ENCODE data around the gene DNAI1.

DNA sequence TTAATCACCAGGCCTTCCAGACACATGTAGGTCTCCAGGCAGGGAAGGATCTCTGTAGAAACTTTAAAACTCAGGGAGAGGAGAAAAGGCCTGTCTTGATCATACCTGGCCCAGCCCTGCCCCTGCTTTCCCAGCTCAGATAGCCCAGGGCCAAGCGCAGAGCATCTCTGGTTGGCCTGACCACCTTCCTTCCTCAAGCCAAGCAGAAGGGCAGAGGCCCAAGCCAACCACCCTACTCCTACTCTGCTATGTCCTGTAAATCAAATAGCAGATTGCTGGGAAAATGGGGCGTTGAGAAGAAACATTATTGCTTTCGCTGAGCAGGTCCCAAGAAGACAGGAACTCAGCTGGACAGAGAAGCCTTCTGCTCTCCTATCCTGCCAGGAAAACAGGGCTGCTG is 49.9 kb downstream of the DNAI1 start:
- TF ChIP-seq CTCF (IDR thresholded peaks at IDR 0.05; ENCODE audit: insufficient read depth, low read length, poor library complexity, severe bottlenecking) (no peak), EZH2phosphoT487 (conservative IDR thresholded peaks at IDR 0.05; ENCODE audit: low read length) (no peak)

All from SU-DHL-6 (cell line).